Measurements from ENCODE around the gene RIN3.

- TF ChIP-seq CTCF (IDR thresholded peaks at IDR 0.05) (no peak), POLR2A (IDR thresholded peaks at IDR 0.05) (no peak)
These were observed 48.1 kb upstream of the RIN3 start for GRCh38 chr14:92465353-92466055.

Data from testis (tissue), 2 donors.